GM06990 (cell line): Measurements from ENCODE around the gene HS6ST3.

Experiments used
- DNase-seq: peaks from one replicate; pipeline ENCODE4 v3.0.0-alpha.2; 2011; ENCODE audit not compliant: insufficient read length; ENCODE audit errors: extremely low read depth
- H3K27me3 ChIP-seq: replicated peaks from 2 replicates; pipeline ENCODE4 v1.6.0; 2011; ENCODE audit warnings: low read length; ENCODE audit not compliant: control insufficient read depth, insufficient read depth
- H3K36me3 ChIP-seq: 2 replicates; pipeline ENCODE4 v1.5.1; 2011; ENCODE audit warnings: low read length; ENCODE audit not compliant: control insufficient read depth, insufficient read depth
- H3K4me3 ChIP-seq: replicated peaks from 2 replicates; pipeline ENCODE4 v1.5.1; 2011; ENCODE audit warnings: low read depth, mild to moderate bottlenecking, control low read depth, low read length
- TF ChIP-seq, protein P1 (sequence below): IDR thresholded peaks from 2 replicates; pipeline ENCODE4 v1.5.1; 2011; ENCODE audit warnings: low read length, control low read depth, mild to moderate bottlenecking, inconsistent platforms; ENCODE audit not compliant: insufficient read depth, poor library complexity, severe bottlenecking

The HS6ST3 gene

DNA sequence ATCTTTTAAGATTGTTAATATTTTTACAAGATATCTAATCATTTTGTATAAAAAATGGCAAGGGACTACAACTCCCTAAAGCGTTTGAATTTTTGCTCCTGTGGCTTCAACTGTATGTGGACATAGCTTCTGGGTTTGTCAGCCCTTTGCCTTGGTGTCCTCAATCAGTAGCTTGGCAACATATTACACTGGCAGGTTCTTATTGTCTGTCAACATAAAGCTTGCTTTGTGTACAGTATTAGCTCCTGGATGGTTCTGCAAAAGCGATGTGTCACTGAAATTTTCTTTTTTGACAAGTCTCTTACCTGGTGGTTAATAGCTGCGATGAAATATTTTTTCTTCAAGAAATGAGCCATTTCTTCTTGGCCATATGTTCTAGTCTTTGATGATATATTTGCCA, 190.0 kb downstream of the HS6ST3 start:
- no peak overlapping the region for H3K4me3 ChIP-seq
- TF ChIP-seq, protein P1, sequence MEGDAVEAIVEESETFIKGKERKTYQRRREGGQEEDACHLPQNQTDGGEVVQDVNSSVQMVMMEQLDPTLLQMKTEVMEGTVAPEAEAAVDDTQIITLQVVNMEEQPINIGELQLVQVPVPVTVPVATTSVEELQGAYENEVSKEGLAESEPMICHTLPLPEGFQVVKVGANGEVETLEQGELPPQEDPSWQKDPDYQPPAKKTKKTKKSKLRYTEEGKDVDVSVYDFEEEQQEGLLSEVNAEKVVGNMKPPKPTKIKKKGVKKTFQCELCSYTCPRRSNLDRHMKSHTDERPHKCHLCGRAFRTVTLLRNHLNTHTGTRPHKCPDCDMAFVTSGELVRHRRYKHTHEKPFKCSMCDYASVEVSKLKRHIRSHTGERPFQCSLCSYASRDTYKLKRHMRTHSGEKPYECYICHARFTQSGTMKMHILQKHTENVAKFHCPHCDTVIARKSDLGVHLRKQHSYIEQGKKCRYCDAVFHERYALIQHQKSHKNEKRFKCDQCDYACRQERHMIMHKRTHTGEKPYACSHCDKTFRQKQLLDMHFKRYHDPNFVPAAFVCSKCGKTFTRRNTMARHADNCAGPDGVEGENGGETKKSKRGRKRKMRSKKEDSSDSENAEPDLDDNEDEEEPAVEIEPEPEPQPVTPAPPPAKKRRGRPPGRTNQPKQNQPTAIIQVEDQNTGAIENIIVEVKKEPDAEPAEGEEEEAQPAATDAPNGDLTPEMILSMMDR = no peak
- H3K36me3 ChIP-seq = no peaks in the 10 kb centered on the region
- no peaks in the 10 kb centered on the region for H3K27me3 ChIP-seq
- DNase-seq = no peak

DNA sequence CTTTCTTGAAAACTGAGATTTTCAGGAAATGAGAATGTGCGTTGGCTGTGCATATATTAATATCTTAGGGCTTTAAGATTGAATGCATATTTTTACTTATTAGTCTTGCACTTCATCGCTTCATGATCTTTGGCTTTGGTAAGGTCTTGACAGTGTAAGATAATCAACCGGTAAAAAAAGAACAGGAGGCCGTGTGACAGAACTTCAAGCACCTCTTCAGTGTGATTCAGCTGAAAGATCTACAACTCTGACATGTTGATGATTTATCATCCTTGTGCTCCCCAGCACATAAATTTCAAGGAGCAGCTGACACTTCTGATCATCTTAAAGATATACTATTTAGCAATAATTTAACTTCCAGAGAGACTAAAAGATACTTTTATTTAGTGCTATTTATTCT, 195.1 kb downstream of the HS6ST3 start:
- TF ChIP-seq, protein P1 = no peak
- Histone ChIP-seq H3K27me3 (no peaks in the 10 kb centered on the region), H3K4me3 (no peak overlapping the region), H3K36me3 (no peaks in the 10 kb centered on the region)
- no peak for DNase-seq

DNA sequence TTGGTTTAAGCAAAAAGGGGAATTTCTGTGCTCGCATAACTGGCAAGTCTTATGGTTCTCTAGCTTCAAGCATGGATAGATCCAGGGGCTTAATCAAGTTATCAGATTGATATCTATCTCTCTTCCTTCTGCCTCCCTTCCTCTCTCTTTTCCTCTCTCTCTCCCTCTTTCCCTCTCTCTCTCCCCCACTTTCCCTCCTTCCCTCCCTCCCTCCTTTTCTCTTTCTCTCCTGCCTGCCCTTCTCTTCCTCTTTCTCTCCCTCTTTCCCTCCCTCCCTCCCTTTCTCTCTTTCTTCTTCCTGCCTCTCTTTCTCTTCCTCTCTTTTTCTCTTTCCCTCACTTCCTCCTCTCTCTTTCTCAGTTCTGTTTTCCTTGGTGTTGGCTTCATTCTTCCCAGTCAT, 195.8 kb downstream of the HS6ST3 start:
- no peak for DNase-seq
- Histone ChIP-seq H3K4me3 (no peak overlapping the region), H3K27me3 (no peaks in the 10 kb centered on the region), H3K36me3 (no peaks in the 10 kb centered on the region)
- TF ChIP-seq, protein P1 = no peak

DNA sequence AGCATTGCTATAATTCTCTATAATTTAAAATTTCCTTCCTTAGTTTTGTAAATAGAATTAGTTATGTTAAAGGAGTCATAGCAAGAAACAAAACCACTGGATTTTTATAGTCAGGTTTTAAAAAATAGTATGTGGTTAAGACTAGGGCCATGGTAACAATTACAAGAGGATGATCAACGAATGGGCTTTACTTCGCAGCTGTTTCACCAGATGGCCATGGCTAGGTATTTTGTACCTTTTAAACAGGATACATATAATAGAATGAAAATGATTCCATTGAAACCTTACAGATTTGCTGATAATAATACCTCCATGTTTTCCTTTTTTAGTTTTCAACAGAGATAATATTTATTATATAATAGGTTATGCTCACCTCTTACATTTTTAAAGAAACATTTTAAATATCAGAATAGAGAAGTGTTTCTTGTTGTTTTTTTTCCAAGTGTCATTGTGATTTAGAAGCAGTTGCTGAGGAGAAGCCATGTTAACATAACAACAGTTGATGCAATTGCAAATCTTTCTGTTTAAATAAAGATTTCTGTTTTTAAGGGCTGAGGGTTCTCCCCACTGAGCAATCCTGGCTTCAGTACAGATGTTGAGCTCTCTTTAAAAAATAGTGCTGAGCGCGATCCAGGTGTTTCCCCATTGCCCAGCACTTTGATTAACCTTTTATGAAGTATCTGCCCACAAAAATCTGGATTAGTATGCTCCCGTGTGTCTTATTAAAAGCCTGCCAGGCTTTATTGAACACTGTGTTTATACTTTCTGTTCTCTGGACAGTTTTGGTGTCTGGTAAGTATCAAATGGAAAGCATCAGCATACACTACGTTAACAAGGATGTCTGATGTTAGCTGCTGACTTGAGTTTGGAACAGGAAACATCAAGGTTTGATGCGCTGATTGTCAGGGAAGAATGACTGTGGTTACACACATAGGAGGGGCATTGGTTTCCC, 205.3 kb downstream of the HS6ST3 start:
- no peak for DNase-seq
- TF ChIP-seq, protein P1 = no peak
- no peaks in the 10 kb centered on the region; the same call in 1 of the 2 replicates for H3K27me3 ChIP-seq
- H3K4me3 ChIP-seq = no peak overlapping the region
- H3K36me3 ChIP-seq = no peaks in the 10 kb centered on the region

DNA sequence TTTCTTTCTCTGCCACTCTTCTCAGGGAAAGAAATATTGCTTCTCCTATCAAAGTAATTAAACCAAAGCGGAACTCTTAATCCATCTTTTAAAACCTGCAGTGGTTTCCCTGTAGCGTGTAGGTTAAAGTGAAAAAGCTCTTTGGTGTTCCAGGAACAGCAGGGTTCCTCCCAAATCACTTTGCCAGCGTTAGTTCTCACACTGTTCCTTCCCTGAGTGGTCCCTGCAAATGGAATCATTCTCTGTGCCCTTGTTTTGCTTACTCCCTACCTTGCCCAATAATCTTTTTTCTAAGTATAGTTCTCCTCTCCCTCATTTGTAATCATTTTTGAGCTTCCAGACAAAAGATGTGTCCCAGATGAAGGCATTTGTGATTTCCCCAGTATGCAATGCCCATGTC, 207.5 kb downstream of the HS6ST3 start:
- no peak overlapping the region for H3K4me3 ChIP-seq
- TF ChIP-seq, protein P1 = no peak

More for the DNA sequence above, 207.5 kb downstream of the HS6ST3 start:
- no peak for DNase-seq
- H3K27me3 ChIP-seq = no peaks in the 10 kb centered on the region; the same call in 1 of the 2 replicates
- no peaks in the 10 kb centered on the region for H3K36me3 ChIP-seq
